ENCODE measurements around the gene CACNG4.

The CACNG4 gene

GRCh38 chr17:66987059-66987616 is 22.6 kb downstream of the CACNG4 start:
- no peak for DNase-seq

- DNase-seq, result no peak
These were observed 23.7 kb downstream of the CACNG4 start for GRCh38 chr17:66988069-66988798.

GRCh38 chr17:66989076-66989475 is 24.6 kb downstream of the CACNG4 start:
- DNase-seq, result no peak

- no peak for DNase-seq
These were observed 25.1 kb downstream of the CACNG4 start for GRCh38 chr17:66989579-66989978.

GRCh38 chr17:66990047-66990446 is 25.5 kb downstream of the CACNG4 start:
- no peak for DNase-seq

- no peak for DNase-seq
These were observed 28.5 kb downstream of the CACNG4 start for GRCh38 chr17:66992911-66993442.

GRCh38 chr17:66994361-66994760 is 29.9 kb downstream of the CACNG4 start:
- DNase-seq, result no peak

- DNase-seq, result no peak
These were observed 30.5 kb downstream of the CACNG4 start for GRCh38 chr17:66994930-66995535.

GRCh38 chr17:66995944-66996343 is 31.4 kb downstream of the CACNG4 start:
- no peak for DNase-seq

- DNase-seq, result no peak
These were observed 32.4 kb downstream of the CACNG4 start for GRCh38 chr17:66996926-66997325.

- DNase-seq, result no peak
These were observed 38.7 kb downstream of the CACNG4 start for GRCh38 chr17:67003231-67003630.

GRCh38 chr17:67004181-67004580 is 39.7 kb downstream of the CACNG4 start:
- DNase-seq, result no peak

GRCh38 chr17:67007266-67007665 is 42.8 kb downstream of the CACNG4 start:
- no peak for DNase-seq

- DNase-seq, result no peak
These were observed 43.6 kb downstream of the CACNG4 start for GRCh38 chr17:67008101-67008500.

GRCh38 chr17:67011527-67012175 is 47.1 kb downstream of the CACNG4 start:
- no peak for DNase-seq

GRCh38 chr17:67013891-67014290 is 49.4 kb downstream of the CACNG4 start:
- no peak for DNase-seq

- DNase-seq, result no peak
These were observed 50.5 kb downstream of the CACNG4 start for GRCh38 chr17:67015001-67015400.

GRCh38 chr17:67016039-67016762 is 51.7 kb downstream of the CACNG4 start:
- no peak for DNase-seq

GRCh38 chr17:67017910-67018309 is 53.4 kb downstream of the CACNG4 start:
- no peak for DNase-seq

- DNase-seq, result no peak
These were observed 54.2 kb downstream of the CACNG4 start for GRCh38 chr17:67018471-67019434.

- DNase-seq, result no peak
These were observed 55.3 kb downstream of the CACNG4 start for GRCh38 chr17:67019809-67020208.

- no peak for DNase-seq
These were observed 55.8 kb downstream of the CACNG4 start for GRCh38 chr17:67020293-67020766.

Measured in SW 1271 (cell line).